ENCODE data around the gene ATOH8. TPM values are rescaled to one million over a fixed set of nuclear protein-coding genes. Genes with fewer than 3 reads are reported as not detected.

Gene ATOH8
- total RNA-seq, 1 donor from 2014 or later, result 2.2 TPM

DNA sequence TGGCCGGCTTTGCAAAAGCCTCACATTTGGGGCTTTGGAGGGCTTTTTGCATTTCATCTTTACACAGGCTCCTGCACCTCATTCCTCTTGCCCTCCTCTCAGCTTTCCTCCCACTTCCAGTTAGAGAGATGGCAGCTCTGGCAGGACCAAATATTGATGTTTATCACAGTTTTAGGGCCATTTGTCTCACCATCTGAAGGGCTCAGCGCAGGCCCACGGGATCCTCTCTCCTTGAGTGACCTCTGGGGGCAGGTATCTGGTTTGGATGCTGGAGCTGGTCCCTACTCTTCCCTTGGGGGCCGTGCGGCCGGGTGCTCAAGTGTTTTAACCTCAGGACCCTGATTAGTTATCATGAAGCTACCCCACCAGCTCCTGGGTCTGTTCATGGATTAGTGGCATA, 19.9 kb downstream of the ATOH8 start:
- H3K4me1 Mint-ChIP-seq (ENCODE audit: low read depth), result peaks cover 56% of the 10 kb centered on the region
- no peak for DNase-seq (ENCODE audit: low spot score)
- H3K9me3 Mint-ChIP-seq (ENCODE audit: low read depth), result no peaks in the 10 kb centered on the region
- H3K4me3 Mint-ChIP-seq (ENCODE audit: unreplicated experiment), result no peak overlapping the region
- TF ChIP-seq, protein P1, sequence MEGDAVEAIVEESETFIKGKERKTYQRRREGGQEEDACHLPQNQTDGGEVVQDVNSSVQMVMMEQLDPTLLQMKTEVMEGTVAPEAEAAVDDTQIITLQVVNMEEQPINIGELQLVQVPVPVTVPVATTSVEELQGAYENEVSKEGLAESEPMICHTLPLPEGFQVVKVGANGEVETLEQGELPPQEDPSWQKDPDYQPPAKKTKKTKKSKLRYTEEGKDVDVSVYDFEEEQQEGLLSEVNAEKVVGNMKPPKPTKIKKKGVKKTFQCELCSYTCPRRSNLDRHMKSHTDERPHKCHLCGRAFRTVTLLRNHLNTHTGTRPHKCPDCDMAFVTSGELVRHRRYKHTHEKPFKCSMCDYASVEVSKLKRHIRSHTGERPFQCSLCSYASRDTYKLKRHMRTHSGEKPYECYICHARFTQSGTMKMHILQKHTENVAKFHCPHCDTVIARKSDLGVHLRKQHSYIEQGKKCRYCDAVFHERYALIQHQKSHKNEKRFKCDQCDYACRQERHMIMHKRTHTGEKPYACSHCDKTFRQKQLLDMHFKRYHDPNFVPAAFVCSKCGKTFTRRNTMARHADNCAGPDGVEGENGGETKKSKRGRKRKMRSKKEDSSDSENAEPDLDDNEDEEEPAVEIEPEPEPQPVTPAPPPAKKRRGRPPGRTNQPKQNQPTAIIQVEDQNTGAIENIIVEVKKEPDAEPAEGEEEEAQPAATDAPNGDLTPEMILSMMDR (IDR thresholded peaks at IDR 0.05), result no peak
- no peaks in the 10 kb centered on the region for H3K36me3 Mint-ChIP-seq (ENCODE audit: low read depth)
- H3K27me3 Mint-ChIP-seq (ENCODE audit: low read depth), result peaks cover 14% of the 10 kb centered on the region
- H3K27ac Mint-ChIP-seq (ENCODE audit: unreplicated experiment), result peak overlapping the region; percentile 36

DNA sequence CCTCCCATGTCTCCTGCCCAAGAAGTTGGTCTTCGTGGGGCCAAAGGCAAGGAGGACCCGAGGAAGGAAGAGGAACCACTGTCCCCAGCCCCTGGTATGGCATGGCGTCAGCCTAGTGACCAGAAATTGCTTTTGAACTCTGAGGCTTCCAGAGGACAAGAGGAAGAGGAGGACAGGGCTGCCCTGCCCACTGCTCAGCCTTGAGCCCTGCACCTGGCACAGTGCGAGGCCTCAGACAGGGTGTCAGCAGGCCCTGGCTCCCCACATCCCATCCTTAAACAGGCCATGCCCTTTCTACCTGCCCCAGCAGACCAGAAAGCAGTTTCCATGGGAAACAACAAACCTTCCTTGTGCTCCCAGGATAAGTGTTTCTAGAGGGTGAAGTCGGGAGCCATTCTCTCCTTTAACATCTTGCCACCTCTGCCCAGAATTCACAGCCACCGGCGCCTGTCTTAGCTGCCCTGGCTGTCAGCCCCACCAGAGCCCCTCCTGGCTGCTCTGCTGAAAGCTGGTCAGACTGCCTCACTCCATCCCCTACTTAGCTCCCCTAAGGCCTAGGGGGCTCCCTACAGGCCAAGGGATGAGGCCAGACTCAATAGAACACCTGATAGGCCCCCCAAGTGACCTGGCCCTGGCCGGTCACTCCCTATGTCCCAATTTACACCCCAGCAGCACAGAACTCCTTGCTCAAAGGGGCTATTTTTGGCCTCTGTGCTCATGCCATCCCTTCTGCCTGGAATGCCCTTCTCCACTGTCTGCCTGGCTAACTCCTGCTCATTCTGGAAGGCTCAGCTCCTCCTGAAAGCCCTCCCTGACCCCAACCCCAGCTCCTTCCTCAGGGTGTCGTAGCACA, 20.6 kb downstream of the ATOH8 start:
- no peak overlapping the region for H3K27ac Mint-ChIP-seq (ENCODE audit: unreplicated experiment)

DNA sequence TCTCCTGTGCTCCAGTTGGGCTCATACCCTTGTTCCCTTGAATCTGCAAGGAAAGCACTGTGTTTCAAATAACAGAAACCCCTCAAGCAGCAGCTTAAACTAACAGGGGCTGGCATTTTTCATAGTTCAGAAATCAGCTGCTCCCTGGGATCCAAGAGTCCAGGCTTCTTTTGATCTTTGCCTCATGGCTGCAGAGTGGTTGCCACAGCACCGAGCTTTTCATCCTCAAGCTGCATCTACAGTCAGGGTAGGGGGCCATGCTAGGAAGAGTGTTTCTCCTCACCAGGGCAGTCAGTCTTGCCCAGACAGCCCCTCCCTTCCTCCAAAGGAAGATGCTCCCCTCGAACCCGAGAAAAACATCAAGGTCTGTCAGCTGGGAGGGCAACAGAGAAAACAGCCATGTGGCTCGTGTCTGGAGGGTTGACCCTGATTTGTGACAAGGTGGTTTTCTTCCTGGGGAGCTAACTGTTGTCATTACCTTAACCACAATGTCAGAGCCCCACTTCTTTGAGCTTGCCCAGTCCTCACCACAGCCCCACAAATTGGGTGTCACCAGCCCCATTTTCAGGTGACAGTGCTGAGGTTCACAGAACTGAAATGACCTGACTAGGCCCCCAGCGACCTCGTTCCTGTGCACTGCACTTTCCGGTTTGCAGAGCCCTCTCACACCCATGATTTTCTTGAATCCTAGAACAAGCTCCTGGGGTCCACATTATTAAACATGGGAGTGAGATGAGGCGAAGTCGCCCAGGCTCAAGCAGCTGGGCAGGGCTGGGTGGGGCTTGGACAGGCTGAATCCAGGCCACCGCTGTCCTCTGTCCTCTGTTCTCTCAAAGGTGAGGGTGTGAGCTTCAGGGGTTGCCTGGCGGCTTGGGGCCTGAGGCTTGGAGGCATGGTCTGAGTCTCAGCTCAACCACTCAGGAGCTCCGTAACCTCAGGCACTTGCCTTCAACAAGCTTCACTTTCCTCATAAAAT, 21.9 kb downstream of the ATOH8 start:
- Mint-ChIP-seq H3K27ac (ENCODE audit: unreplicated experiment) (no peak overlapping the region), H3K4me1 (ENCODE audit: low read depth) (peaks cover 36% of the 10 kb centered on the region), H3K36me3 (ENCODE audit: low read depth) (peaks cover 4% of the 10 kb centered on the region), H3K9me3 (ENCODE audit: low read depth) (no peaks in the 10 kb centered on the region), H3K4me3 (ENCODE audit: unreplicated experiment) (no peak overlapping the region), H3K27me3 (ENCODE audit: low read depth) (peaks cover 28% of the 10 kb centered on the region)
- no peak for DNase-seq (ENCODE audit: low spot score)
- TF ChIP-seq, protein P1 (IDR thresholded peaks at IDR 0.05), result no peak

More for the DNA sequence above, 20.6 kb downstream of the ATOH8 start:
- H3K4me3 Mint-ChIP-seq (ENCODE audit: unreplicated experiment), result no peak overlapping the region
- TF ChIP-seq, protein P1 (IDR thresholded peaks at IDR 0.05), result no peak
- H3K4me1 Mint-ChIP-seq (ENCODE audit: low read depth), result peaks cover 50% of the 10 kb centered on the region
- peaks cover 2% of the 10 kb centered on the region for H3K36me3 Mint-ChIP-seq (ENCODE audit: low read depth)
- H3K27me3 Mint-ChIP-seq (ENCODE audit: low read depth), result peaks cover 18% of the 10 kb centered on the region
- DNase-seq (ENCODE audit: low spot score), result no peak
- no peaks in the 10 kb centered on the region for H3K9me3 Mint-ChIP-seq (ENCODE audit: low read depth)

DNA sequence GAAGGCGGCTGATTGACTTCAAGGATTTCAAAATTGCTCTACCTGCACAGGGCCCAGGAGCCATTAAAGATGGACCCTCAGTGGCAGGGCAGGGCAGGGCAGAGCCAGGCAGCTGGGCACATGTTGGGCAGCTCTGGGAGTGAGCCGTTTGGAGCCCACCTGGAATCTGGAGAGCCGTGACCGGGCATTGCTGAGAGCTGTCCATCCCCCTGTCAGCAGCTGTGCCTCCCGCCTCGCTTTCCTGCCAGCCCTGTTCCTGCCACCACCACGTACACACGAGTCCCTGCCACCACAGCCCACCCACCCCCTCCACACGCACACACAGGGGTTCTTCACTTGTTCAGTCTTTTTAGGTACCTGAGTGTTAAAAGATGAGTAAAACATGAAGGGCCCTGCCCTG, 22.9 kb downstream of the ATOH8 start:
- peaks cover 27% of the 10 kb centered on the region for H3K4me1 Mint-ChIP-seq (ENCODE audit: low read depth)
- no peak overlapping the region for H3K27ac Mint-ChIP-seq (ENCODE audit: unreplicated experiment)
- H3K4me3 Mint-ChIP-seq (ENCODE audit: unreplicated experiment), result no peak overlapping the region
- H3K9me3 Mint-ChIP-seq (ENCODE audit: low read depth), result no peaks in the 10 kb centered on the region
- peaks cover 33% of the 10 kb centered on the region for H3K27me3 Mint-ChIP-seq (ENCODE audit: low read depth)
- TF ChIP-seq, protein P1 (IDR thresholded peaks at IDR 0.05), result no peak
- peaks cover 5% of the 10 kb centered on the region for H3K36me3 Mint-ChIP-seq (ENCODE audit: low read depth)
- no peak for DNase-seq (ENCODE audit: low spot score)

DNA sequence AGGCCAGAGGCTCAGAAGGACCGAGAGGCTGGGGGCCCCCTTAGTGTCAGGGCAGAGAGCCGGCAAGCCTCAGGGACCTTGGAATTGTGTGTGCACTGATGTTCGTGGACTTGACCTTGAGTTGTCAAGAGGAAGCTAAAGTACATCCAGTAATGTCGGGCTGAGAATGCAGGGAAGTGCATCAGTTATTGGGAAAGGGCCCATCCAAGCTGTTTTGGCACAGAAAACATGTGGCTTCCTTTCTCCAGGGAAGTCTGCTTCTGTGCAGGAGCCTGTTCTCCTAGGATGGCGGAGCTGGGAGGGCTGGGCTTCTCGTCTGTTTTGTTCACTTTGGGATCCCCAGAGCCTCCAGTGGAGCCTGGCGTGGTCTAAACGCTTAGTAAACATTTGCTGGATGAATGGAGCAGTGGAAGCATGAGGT, 23.7 kb downstream of the ATOH8 start:
- Mint-ChIP-seq H3K4me3 (ENCODE audit: unreplicated experiment) (no peak overlapping the region), H3K9me3 (ENCODE audit: low read depth) (no peaks in the 10 kb centered on the region), H3K27me3 (ENCODE audit: low read depth) (peaks cover 35% of the 10 kb centered on the region), H3K36me3 (ENCODE audit: low read depth) (peaks cover 5% of the 10 kb centered on the region), H3K27ac (ENCODE audit: unreplicated experiment) (no peak overlapping the region), H3K4me1 (ENCODE audit: low read depth) (peaks cover 22% of the 10 kb centered on the region)
- no peak for DNase-seq (ENCODE audit: low spot score)
- TF ChIP-seq, protein P1 (IDR thresholded peaks at IDR 0.05), result no peak

All from chondrocyte (in vitro differentiated cells).